ENCODE measurements around the gene CLEC2D.
"Not testable (repeated sequence)": the region's sequence is repeated elsewhere in the genome, so short reads cannot be mapped to it uniquely, and the experiment has no call there.

Gene CLEC2D

GRCh38 chr12:9660046-9660445 is 9.5 kb upstream of the CLEC2D start:
- no peak for DNase-seq

DNA sequence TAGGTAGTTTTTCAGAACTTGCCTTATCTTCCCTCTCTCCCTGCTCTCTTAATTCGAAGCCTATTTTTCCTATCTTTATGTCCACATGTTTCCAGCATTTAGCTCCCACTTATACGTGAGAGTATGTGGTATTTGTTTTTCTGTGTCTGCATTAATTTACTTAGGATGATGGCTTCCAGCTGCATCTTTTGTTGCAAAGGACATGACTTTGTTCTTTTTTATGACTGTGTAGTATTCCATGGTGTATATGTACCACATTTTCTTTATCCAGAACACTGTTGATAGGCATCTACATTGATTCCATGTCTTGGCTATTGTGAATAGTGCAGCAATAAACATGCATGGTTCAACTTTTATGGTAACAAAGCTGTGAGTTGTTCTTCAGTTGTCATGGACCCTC is 7.8 kb upstream of the CLEC2D start:
- no peak for DNase-seq

GRCh38 chr12:9662488-9662887 is 7.0 kb upstream of the CLEC2D start:
- DNase-seq: no peak

DNA sequence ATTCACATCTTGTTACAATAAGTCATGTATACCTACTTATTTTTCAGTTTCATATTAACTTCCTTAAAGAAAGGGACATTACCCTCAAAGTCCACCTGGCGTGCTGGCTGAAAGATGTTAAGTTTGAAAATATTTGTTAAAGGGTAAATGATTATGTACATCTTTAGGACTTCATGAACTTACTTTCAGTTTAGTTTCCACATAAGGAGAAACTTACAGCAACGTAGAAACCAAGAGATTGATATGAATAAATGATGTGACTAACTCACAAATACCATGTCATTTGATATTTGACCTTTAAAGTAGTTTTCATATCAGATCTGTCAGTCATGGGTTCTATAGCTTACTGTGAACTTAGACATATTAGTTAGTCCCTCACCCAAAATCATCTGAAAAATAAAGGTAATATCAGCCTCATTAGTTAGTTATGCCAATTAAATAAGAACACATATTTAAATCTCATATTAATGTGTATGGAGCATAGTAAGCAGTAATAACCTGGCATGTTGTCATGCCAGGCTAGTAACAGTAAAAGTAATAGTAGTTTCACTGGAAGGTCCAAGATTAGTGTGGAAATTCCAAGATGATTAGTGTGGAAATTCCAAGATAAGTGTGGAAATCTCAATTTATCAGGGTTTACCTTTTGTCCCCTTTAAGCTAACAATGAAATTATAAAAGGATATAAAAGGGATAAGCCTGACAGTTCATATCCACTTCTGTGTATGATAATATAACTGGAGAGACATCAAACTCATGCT is 1.9 kb upstream of the CLEC2D start:
- DNase-seq: no peak

GRCh38 chr12:9668161-9669018 is 1.1 kb upstream of the CLEC2D start:
- no peak for DNase-seq

DNA sequence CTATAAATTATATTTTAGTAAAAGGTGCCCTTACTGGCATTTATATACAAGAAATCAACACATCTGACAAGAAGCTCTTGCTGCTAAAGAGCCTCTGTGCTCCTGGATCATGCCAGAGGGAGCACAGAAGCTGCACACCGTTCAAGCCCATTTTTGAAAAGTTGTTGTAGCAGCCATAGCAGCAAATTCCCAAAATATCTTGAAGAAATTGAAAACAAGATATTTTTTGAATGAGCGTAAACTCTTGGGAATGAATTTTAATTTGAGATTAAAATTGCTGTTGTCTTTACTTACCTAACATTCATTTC is 540 bp upstream of the CLEC2D start:
- DNase-seq: no peak

DNA sequence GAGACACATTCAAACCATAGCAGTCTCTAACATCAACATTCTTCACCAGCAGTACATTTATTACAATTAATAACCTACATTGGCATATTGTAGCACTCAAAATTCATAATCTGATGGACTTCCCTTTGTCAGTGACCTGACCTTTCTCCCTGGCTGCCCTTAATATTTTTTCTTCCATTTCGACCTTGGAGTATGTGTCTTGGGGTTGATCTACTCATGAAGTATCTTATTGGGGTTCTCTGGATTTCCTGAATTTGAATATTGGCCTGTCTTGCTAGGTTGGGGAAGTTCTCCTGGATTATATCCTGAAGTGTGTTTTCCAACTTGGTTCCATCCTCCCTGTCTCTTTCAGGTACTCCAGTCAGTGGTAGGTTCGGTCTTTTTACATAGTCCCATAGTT is 2.8 kb downstream of the CLEC2D start:
- not testable (repeated sequence) for DNase-seq

DNA sequence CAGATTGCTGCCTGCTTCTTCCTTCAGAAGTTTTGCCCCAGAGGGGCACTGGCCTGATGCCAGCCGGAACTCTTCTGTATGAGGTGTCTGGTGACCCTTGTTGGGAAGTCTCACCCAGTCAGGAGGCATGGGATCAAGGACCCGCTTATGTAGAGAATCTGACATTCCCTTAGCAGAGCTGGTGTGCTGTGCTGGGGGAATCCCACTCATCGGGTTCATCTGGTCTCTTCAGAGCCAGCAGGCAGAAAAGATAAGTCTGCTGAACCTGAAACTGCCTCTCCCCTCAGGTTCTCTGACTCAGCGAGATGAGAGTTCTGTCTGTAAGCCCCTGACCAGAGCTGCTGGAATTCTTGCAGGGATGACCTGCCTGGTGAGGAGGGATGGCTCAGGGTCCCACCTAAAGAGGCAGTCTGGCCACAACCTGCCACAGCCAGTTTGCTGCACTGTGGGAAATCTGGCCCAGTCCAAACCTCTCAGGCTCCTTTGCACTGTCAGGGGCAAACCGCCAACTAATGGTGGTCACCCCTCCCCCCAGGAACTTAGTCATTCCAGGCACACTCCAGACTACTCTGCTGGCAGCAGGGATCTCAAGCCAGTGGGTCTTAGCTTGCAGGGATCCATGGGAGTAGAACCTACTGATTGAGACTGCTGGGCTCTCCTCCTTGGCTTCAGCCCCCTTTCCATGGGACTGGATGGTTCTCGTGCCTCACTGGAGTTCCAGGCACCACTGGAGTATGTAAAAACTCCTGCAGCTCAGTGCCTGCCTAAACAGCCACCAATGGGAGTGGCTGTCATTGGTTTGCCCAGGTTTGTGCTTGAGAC is 4.1 kb downstream of the CLEC2D start:
- no peak for DNase-seq

DNA sequence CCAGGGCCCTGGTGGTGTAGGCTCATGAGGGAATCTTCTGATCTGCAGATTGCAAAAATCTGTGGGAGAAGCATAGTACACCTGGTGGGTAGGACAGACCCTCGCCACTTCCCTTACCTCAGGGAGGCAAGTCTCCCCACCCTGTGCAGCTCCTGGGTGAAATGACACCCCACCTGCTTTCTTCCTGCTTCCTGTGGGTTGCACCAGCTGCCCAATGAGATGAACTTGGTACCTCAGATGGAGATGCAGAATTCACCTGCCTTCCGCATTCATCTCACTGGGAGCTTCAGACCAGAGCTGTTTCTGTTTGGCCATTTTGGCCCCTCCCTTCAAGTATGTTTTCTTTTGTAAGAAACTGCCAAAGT is 4.7 kb downstream of the CLEC2D start:
- DNase-seq: no peak

GRCh38 chr12:9682508-9682907 is 13.0 kb downstream of the CLEC2D start:
- not testable (repeated sequence) for DNase-seq

GRCh38 chr12:9682949-9683348 is 13.4 kb downstream of the CLEC2D start:
- not testable (repeated sequence) for DNase-seq

GRCh38 chr12:9685366-9685765 is 15.9 kb downstream of the CLEC2D start:
- not testable (repeated sequence) for DNase-seq

DNA sequence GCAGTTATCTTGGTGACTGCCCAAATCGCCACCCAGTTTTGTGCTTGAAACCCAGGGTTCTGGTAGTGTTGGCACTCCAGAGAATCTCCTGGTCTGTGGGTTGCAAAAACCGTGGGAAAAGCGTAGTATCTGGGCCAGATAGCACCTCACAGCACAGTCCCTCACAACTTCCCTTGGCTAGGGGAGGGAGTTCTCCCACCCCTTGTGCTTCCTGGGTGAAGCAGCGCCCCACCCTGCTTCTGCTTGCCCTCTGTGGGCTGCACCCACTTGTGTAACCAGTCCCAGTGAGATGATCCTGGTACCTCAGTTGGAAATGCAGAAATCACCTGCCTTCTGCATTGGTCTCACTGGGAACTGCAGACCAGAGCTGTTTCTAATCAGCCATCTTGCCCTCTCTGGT is 16.4 kb downstream of the CLEC2D start:
- DNase-seq: no peak

DNA sequence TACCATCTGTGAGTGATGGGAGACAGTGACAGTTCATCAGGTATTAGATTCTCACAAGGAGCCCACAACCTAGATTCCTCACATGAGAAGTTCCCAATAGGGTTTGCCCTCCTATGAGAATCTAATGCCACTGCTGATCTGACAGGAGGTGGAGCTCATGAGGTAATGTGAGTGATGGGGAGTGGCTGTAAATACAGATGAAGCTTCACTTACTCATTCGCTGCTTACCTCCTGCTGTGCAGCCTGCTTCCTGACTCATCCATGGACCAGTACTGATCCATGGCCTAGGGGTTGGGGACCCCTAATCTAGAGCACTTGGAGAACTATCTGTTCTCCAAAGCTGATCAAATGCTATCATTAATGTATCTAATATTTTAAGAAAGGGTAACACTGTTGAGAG is 17.7 kb downstream of the CLEC2D start:
- DNase-seq: no peak

DNA sequence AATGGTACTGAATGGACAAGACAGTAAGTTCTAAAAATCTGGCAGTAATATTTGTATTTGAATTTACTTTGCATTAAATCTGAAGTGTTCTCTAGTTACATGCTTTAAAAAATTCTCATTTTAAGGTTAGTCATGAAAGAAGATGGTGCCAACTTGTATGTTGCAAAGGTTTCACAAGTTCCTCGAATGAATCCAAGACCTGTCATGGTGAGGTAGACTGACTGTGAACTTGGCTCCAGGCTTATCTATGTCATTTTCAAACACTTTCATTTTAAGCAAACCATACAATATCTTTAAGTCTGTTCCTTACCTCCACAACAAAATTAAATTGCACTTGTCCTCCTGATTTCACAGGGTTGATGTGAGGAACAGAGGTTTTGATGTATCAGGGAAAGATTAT is 23.4 kb downstream of the CLEC2D start:
- peak in 1 of 2 donors; percentile 8 for DNase-seq

DNA sequence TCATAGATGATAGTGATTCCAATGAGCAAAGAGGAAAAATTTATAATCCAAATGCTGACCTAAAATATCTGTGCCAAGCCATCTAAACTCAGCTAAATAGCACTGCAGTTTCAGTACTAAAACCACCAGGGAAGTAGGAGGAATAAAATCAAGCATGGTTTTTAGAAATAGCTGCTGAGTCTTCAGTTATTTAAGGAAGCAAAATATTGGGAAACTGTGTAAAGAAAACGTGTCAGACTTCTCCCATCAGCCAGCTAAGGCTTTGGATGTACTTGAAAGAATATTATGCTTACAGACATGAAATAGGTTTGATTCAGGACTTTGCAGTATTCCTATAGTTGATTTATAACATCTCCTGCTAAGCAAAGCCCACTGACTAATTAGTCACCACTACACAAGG is 24.7 kb downstream of the CLEC2D start:
- peak; percentile 67 to 84 for DNase-seq

GRCh38 chr12:9695150-9695549 is 25.6 kb downstream of the CLEC2D start:
- not testable (repeated sequence) for DNase-seq

- not testable (repeated sequence) for DNase-seq
Observed at GRCh38 chr12:9695661-9696060, 26.1 kb downstream of the CLEC2D start.

DNA sequence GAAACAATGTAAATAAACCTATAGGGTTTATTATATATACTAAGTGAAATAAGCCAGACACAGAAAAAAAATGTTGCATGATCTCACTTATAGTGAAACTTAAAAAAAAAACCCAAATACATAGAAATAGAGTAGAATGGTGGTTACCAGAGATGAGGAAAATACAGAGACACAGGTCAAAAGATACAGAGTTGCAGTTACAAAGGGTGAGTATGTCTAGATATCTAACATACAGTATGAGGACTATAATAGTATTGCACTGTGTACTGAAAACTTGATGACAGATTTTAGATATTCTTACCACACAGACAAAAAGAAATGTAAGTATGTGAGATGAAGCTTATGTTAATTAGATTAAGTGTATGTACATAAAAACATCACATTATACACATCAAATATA is 28.1 kb downstream of the CLEC2D start:
- no peak for DNase-seq

DNA sequence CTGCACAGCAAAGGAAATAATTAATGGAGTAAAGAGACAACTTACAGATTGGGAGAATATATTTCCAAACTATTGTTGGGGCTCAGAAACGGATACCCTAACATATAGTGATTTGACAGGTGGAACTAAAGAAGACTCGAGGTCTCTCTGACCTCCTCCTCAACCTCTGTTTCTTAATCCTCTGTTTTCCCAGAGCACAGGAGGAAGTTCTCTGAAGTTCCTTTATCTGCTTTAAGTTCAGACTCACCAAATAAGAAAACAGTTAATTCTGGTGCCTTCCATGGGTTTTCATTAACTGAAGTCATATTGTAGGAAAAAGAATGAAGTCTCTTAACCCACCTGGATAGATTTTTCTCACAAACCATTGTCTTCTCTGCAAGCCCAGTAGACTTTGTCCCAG is 29.2 kb downstream of the CLEC2D start:
- DNase-seq: peak; percentile 51 to 66

DNA sequence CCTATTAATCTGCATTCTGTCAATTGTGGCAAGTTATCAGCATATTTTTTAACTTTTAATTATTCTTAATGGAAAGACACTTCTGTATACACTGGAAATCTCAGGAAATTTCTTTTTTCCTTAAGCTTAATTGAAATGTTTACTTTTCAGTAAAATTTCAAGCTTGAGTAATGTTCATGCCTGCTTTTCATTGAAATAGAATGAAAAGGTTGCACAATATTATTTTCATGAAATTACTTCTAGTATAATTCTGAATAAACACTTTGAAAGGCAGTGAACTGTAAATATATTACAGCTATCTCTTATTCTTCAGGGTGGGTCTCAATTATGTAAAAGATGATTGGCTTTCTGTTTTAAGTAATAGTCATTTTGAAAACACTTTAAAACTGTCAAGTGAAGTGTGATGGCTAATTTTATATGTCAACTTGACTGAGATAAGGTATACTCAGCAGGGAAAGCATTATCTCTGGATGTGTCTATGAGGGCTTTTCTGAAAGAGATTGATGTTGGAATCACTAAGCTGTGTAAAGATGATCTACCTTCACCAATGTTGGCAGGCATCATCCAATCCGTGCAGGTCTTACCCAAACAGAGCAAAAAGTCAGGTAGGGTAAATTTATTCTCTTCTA is 29.9 kb downstream of the CLEC2D start:
- DNase-seq: no peak

DNA sequence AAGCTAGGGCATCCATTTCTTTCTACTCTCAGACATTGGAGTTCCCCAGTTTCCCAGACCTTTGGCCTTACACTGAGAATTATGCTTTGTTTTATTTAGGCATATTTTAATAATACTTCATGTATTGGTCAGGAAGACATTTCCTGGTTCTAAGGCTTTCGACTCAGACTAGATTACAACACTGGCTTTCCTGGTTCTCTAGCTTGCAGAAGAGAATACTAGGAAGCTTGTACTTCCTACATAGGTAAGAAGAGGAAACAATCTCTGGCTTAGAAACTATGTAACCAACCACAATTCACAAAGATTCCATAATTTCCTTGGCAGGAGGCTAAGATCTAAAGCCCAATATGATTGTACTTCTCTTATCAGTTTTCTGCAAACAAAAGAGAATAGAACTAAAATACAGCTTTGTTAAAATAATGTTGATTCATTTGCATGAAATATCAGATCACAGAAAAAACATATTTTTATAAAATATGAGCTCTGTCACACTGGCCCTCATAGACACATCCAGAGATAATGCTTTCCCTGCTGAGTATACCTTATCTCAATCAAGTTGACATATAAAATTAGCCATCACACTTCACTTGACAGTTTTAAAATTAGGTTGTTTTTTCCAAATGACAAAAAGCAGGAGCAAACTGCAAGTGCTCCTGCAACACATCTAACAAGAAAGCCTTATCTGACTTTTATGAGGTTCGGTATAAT is 30.5 kb downstream of the CLEC2D start:
- peak; percentile 24 to 27 for DNase-seq
